Neural progenitor cell (in vitro differentiated cells): ENCODE measurements around the gene GCNT4. TPM values are rescaled to one million over a fixed set of nuclear protein-coding genes. Genes with fewer than 3 reads are reported as not detected.
A peak's percentile ranks its signal among the peaks of the same experiment; 100 is the strongest.

Experiments used
- DNase-seq: peaks from one replicate; pipeline ENCODE4 v3.0.0-alpha.2; 2016; ENCODE audit warnings: low spot score
- H2AFZ ChIP-seq: fragments of 200-600 bp; sonication (generic); replicated peaks from 2 replicates; pipeline ENCODE4 v1.6.1; 2016; ENCODE audit warnings: antibody characterized with exemption
- H3F3A ChIP-seq: fragments of 200-600 bp; sonication (generic); 2 replicates; pipeline ENCODE4 v1.6.1; 2016; ENCODE audit warnings: antibody characterized with exemption, low read depth
- H3K27ac ChIP-seq: fragments of 200-600 bp; sonication (generic); 2 replicates; pipeline ENCODE4 v1.5.1; 2016; ENCODE audit warnings: mild to moderate bottlenecking
- H3K27me3 ChIP-seq: fragments of 200-600 bp; sonication (generic); 2 replicates; pipeline ENCODE4 v1.6.1; 2016; ENCODE audit warnings: mild to moderate bottlenecking, moderate library complexity
- H3K36me3 ChIP-seq: fragments of 200-600 bp; sonication (generic); 2 replicates; pipeline ENCODE4 v1.5.1; 2016
- H3K4me1 ChIP-seq: fragments of 200-600 bp; sonication (generic); 2 replicates; pipeline ENCODE4 v1.6.1; 2016; ENCODE audit warnings: mixed run types
- H3K4me2 ChIP-seq: fragments of 200-600 bp; sonication (generic); 2 replicates; pipeline ENCODE4 v1.6.1; 2016
- H3K4me3 ChIP-seq: fragments of 200-600 bp; sonication (generic); 2 replicates; pipeline ENCODE4 v1.5.1; 2016
- H3K79me2 ChIP-seq: fragments of 200-600 bp; sonication (generic); 2 replicates; pipeline ENCODE4 v1.6.1; 2016; ENCODE audit warnings: low read depth
- H3K9ac ChIP-seq: fragments of 200-600 bp; sonication (generic); 2 replicates; pipeline ENCODE4 v1.6.1; 2016
- H3K9me3 ChIP-seq: fragments of 200-600 bp; sonication (generic); 2 replicates; pipeline ENCODE4 v1.5.1; 2016; ENCODE audit warnings: low read depth
- H4K20me1 ChIP-seq: fragments of 200-600 bp; sonication (generic); 2 replicates; pipeline ENCODE4 v1.6.1; 2016; ENCODE audit warnings: low read depth
- H3K27ac Mint-ChIP-seq: 3 replicates; pipeline ENCODE4 v1.8.0; 2021; ENCODE audit warnings: mixed read lengths
- H3K27me3 Mint-ChIP-seq: 2 replicates; pipeline ENCODE4 v1.8.0; 2022; ENCODE audit warnings: low read depth, mild to moderate bottlenecking, inconsistent platforms, moderate library complexity, mixed read lengths; ENCODE audit not compliant: insufficient read depth
- H3K36me3 Mint-ChIP-seq: 3 replicates; pipeline ENCODE4 v1.8.0; 2021; ENCODE audit warnings: mixed read lengths
- H3K4me1 Mint-ChIP-seq: 3 replicates; pipeline ENCODE4 v1.8.0; 2021; ENCODE audit warnings: mixed read lengths
- H3K4me3 Mint-ChIP-seq: 3 replicates; pipeline ENCODE4 v1.8.0; 2021; ENCODE audit warnings: mild to moderate bottlenecking, moderate library complexity, mixed read lengths
- H3K9me3 Mint-ChIP-seq: 3 replicates; pipeline ENCODE4 v1.8.0; 2020; ENCODE audit warnings: mixed read lengths
- EZH2 ChIP-seq: fragments of 200-600 bp; sonication (generic); IDR thresholded peaks from 2 replicates; pipeline ENCODE4 v1.6.1; 2017; ENCODE audit warnings: antibody characterized with exemption, mild to moderate bottlenecking, moderate library complexity
- EZH2phosphoT487 ChIP-seq: fragments of 200-600 bp; sonication (generic); IDR thresholded peaks from 2 replicates; pipeline ENCODE4 v1.6.1; 2017; ENCODE audit warnings: antibody characterized with exemption
- total RNA-seq: library from RNA; depleted of rRNA; stranded (reverse); fragments of >200 nt; gene quantifications from 2 replicates; pipeline ENCODE4 v1.2.3, GENCODE V29; 2015; ENCODE audit warnings: low replicate concordance
- TF ChIP-seq, protein P1 (sequence below): fragments of 200-600 bp; sonication (generic); IDR thresholded peaks from 2 replicates; pipeline ENCODE4 v1.5.1; 2017; ENCODE audit warnings: antibody characterized with exemption, mild to moderate bottlenecking

The GCNT4 gene
- total RNA-seq, 1 donor from 2014 or later = 0.17 TPM

DNA sequence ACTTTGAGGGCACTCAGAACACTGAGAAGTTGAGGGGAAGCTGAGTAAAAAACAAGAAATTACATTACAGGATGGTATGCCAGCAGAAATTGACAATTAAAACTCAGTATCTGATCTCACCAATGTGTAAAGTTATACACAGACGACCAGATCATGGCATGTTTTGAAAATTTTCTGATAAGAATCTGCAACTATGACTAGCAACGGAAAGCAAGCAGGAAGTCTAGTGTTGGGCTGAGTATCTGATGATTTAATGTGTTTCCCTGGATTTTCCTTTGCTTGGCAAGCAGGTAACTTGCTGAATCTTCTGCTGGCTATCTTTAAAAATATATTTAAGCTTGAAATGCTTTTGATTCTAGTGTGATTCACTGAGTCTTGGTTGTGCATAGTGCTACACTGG lies 5.2 kb upstream of the GCNT4 start:
- no peak overlapping the region for H3K27ac ChIP-seq
- no peak overlapping the region for H3K4me2 ChIP-seq
- H3K9me3 ChIP-seq = no peaks in the 10 kb centered on the region
- no peak for DNase-seq
- H3K4me1 ChIP-seq = peaks cover 10% of the 10 kb centered on the region
- no peak overlapping the region for H3K4me3 Mint-ChIP-seq
- peaks cover 27% of the 10 kb centered on the region for H3K27me3 ChIP-seq
- no peak overlapping the region for H3K9ac ChIP-seq
- H3K4me3 ChIP-seq = no peak overlapping the region
- H2AFZ ChIP-seq = peak overlapping the region; percentile 16
- no peaks in the 10 kb centered on the region for H3K36me3 ChIP-seq
- H3F3A ChIP-seq = peaks cover 29% of the 10 kb centered on the region
- H4K20me1 ChIP-seq = no peaks in the 10 kb centered on the region
- TF ChIP-seq, protein P1, sequence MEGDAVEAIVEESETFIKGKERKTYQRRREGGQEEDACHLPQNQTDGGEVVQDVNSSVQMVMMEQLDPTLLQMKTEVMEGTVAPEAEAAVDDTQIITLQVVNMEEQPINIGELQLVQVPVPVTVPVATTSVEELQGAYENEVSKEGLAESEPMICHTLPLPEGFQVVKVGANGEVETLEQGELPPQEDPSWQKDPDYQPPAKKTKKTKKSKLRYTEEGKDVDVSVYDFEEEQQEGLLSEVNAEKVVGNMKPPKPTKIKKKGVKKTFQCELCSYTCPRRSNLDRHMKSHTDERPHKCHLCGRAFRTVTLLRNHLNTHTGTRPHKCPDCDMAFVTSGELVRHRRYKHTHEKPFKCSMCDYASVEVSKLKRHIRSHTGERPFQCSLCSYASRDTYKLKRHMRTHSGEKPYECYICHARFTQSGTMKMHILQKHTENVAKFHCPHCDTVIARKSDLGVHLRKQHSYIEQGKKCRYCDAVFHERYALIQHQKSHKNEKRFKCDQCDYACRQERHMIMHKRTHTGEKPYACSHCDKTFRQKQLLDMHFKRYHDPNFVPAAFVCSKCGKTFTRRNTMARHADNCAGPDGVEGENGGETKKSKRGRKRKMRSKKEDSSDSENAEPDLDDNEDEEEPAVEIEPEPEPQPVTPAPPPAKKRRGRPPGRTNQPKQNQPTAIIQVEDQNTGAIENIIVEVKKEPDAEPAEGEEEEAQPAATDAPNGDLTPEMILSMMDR = no peak
- TF ChIP-seq EZH2phosphoT487 = no peak
- no peak for TF ChIP-seq EZH2
- peaks cover 8% of the 10 kb centered on the region for H3K27me3 Mint-ChIP-seq
- no peaks in the 10 kb centered on the region for H3K36me3 Mint-ChIP-seq
- H3K4me1 Mint-ChIP-seq = peaks cover 22% of the 10 kb centered on the region
- no peaks in the 10 kb centered on the region for H3K79me2 ChIP-seq
- H3K9me3 Mint-ChIP-seq = no peaks in the 10 kb centered on the region
- H3K27ac Mint-ChIP-seq = no peak overlapping the region

DNA sequence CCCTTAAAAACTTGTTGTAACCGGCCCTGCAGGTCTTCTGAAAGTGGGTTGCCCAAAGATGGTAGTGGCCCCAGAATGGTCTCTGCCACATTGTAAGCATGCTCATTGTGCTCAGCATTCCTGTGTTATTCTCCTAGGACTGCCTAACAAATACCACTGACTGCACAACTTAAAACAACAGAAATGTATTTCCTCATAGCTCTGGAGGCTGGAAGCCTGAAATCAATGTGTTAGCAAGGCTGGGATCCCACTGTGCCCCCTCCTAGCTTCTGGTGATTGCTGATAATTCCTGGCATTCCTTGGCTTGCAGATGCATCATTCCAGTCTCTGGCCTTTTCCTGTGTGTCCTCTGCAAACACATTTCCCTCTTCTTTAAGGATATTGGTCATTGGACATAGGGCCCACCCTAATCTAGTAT lies 3.4 kb upstream of the GCNT4 start:
- H4K20me1 ChIP-seq = peaks cover 7% of the 10 kb centered on the region
- H3K4me1 ChIP-seq = peaks cover 15% of the 10 kb centered on the region
- no peaks in the 10 kb centered on the region for H3K36me3 Mint-ChIP-seq
- H3K9ac ChIP-seq = no peak overlapping the region
- peak overlapping the region; percentile 54 for H3K4me3 Mint-ChIP-seq
- TF ChIP-seq EZH2phosphoT487 (no peak), EZH2 (no peak)
- TF ChIP-seq, protein P1 = no peak
- H3K27me3 ChIP-seq = peaks cover 46% of the 10 kb centered on the region
- no peak overlapping the region for H2AFZ ChIP-seq
- peaks cover 32% of the 10 kb centered on the region for H3K4me1 Mint-ChIP-seq
- H3K9me3 Mint-ChIP-seq = no peaks in the 10 kb centered on the region
- no peak overlapping the region for H3K4me3 ChIP-seq
- no peak overlapping the region for H3K4me2 ChIP-seq
- H3K27ac Mint-ChIP-seq = no peak overlapping the region
- H3K9me3 ChIP-seq = no peaks in the 10 kb centered on the region
- peaks cover 15% of the 10 kb centered on the region for H3K27me3 Mint-ChIP-seq
- no peaks in the 10 kb centered on the region for H3K36me3 ChIP-seq
- H3K79me2 ChIP-seq = no peaks in the 10 kb centered on the region
- H3F3A ChIP-seq = peaks cover 29% of the 10 kb centered on the region
- no peak overlapping the region for H3K27ac ChIP-seq
- peak; percentile 41 for DNase-seq

DNA sequence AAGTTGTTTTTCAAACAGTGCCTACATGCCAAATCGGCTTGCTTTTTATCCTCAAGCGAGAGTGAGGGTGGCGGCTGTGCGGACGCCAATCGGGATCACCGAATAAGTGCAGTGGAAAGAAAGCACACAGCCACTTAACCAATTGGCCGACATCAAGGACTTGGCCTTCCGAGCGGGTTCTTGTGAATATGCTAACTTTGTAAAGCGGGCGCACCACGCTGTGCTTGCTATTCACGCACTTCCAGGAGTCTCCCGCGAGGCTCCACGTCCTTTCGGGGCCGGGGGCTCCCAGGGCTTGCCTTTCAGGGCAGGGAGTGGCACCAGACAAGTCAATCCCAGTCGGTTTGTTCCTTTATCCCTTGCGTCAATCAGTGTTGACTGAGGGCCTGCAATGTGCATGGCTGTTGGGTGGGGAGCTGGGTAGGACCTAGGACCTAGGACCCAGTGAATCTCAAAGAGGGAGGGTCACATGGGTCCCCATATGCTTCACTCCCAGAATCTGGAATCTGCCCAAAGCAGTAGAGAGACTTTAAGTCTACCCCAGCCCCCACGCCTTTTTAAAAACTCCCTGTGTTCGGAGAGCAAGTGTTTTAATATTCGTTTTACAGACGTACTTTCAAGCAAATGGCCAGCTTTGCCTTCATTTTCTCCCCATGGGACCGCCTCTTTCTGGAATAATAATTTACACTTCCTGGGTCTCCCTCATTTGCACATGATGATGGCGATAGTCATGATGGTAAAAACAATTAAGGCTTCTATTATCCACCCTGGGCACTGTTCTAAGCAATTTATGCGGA lies 2.0 kb upstream of the GCNT4 start:
- H3K9ac ChIP-seq = no peak overlapping the region
- TF ChIP-seq, protein P1 = no peak
- TF ChIP-seq EZH2 = no peak
- no peak for TF ChIP-seq EZH2phosphoT487
- H2AFZ ChIP-seq = peak overlapping the region; percentile 93
- H4K20me1 ChIP-seq = peaks cover 7% of the 10 kb centered on the region
- no peaks in the 10 kb centered on the region for H3K79me2 ChIP-seq
- H3K27ac ChIP-seq = no peak overlapping the region
- peaks cover 52% of the 10 kb centered on the region for H3K27me3 ChIP-seq
- H3K36me3 ChIP-seq = no peaks in the 10 kb centered on the region
- H3K4me2 ChIP-seq = peak overlapping the region; percentile 84
- Mint-ChIP-seq H3K36me3 (no peaks in the 10 kb centered on the region), H3K4me1 (peaks cover 39% of the 10 kb centered on the region), H3K9me3 (no peaks in the 10 kb centered on the region), H3K4me3 (peak overlapping the region; percentile 91), H3K27me3 (peaks cover 15% of the 10 kb centered on the region), H3K27ac (no peak overlapping the region)
- peaks cover 29% of the 10 kb centered on the region for H3F3A ChIP-seq
- peak overlapping the region; percentile 75 for H3K4me3 ChIP-seq
- no peaks in the 10 kb centered on the region for H3K9me3 ChIP-seq
- DNase-seq = peak; percentile 72
- peaks cover 15% of the 10 kb centered on the region for H3K4me1 ChIP-seq
